ENCODE results near the gene DGAT2L6. TPM values are rescaled to one million over a fixed set of nuclear protein-coding genes. Genes with fewer than 3 reads are reported as not detected.

The DGAT2L6 gene, protein sequence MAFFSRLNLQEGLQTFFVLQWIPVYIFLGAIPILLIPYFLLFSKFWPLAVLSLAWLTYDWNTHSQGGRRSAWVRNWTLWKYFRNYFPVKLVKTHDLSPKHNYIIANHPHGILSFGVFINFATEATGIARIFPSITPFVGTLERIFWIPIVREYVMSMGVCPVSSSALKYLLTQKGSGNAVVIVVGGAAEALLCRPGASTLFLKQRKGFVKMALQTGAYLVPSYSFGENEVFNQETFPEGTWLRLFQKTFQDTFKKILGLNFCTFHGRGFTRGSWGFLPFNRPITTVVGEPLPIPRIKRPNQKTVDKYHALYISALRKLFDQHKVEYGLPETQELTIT
- not detected in 2 replicates for total RNA-seq

DNA sequence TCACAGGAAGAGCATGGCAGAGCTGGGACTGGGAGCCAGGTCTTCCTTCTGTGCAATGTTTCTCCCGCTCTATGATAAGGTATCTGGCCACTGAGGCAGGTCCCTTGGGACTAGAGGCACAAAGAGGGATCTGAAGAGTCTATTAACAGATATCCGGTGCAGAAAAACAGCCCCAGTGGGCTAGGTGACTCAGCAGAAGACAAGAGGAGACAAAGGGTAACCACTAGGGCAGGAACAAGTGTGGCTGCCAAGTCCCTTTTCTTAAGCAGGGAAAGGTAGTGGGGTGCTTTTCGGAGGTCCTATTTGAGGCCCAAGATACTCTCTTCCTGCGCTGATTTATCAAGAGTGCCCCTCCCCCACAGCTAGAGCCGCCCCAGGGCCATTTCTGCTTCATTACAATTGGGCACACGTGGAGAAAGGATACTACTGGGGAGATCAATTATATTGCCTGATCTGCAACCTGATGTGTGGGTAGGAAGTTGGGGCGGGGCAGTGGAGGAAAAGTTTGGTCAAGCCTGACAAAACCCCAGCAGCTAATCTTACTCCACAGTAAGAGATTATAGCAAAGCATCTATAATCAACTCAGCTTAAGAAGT is at the start of gene DGAT2L6:
Gene DGAT2L6, plus strand, starts transcription at position 546 of the 596 bp plus-strand sequence. CDS start 100 bp downstream, outside the sequence.

DNA sequence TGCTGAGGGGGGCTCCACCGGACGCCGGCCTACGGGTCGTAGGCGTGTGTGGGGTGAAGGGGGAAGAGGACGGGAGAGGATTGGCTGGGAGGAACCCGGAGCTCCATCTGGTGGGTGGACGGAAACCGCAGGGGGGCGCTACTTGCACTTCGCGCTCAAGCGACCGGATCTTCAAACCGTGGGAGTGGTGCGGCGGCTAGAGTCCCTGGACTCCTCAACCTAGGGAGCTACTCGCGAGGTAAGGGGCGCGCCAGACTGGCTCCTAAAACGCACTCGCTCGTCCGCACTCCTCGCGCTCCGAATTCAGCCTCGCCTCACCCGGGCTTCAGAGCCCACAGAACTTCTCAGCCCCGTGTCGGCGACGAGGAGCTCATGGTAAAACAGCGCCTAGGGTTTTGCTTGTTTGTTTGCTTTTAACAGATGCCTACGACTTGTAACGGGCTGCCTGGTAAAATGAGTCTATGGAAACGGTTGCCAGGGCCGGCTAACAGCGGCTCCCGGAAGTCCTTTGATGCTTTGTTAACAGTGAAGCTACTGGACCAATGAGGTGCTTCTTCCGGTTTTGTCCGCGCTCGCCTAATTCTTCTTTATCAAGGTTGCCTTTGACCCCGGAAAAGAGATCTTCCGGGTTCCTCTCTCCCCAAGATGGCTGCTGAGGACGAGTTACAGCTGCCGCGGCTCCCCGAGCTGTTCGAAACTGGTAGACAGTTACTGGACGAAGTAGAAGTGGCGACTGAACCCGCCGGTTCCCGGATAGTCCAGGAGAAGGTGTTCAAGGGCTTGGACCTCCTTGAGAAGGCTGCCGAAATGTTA is 43.8 kb upstream of the DGAT2L6 start, which contains the start of gene IGBP1:
Gene IGBP1, plus strand, starts transcription at position 145 of the 813 bp plus-strand sequence. Its CDS starts 501 bp downstream, at position 646.

GRCh38 chrX:70234355-70234754 is 57.1 kb downstream of the DGAT2L6 start, which contains the start of gene AWAT1:
TSS of gene AWAT1 (plus strand) at chrX:70234655. CDS start at chrX:70234696, 41 bp downstream.

Other genes starting within 250 kb of the DGAT2L6 start
- gene AWAT2, start 127.5 kb upstream of the DGAT2L6 start, total RNA-seq: not detected in 2 replicates
- not detected in 2 replicates for gene OTUD6A, start 115.0 kb upstream of the DGAT2L6 start, total RNA-seq
- gene IGBP1, start 44.0 kb upstream of the DGAT2L6 start, total RNA-seq: 65.6 and 86.9 TPM in 2 replicates
- gene AWAT1, start 57.2 kb downstream of the DGAT2L6 start, total RNA-seq: not detected in 2 replicates
- not detected in 2 replicates for gene P2RY4, start 82.7 kb downstream of the DGAT2L6 start, total RNA-seq
- gene ARR3, start 90.9 kb downstream of the DGAT2L6 start, total RNA-seq: not detected in 2 replicates
- gene RAB41, start 104.7 kb downstream of the DGAT2L6 start, total RNA-seq: not detected in 2 replicates
- 26.0 and 28.8 TPM in 2 replicates for gene PDZD11, start 112.4 kb downstream of the DGAT2L6 start, total RNA-seq
- 1.4 and 2.3 TPM in 2 replicates for gene KIF4A, start 112.6 kb downstream of the DGAT2L6 start, total RNA-seq
- gene GDPD2, start 245.8 kb downstream of the DGAT2L6 start, total RNA-seq: not detected in 2 replicates

All from cardiac ventricle fibroblast (primary cell).